ENCODE data around the gene MMP21. TPM values are rescaled to one million over a fixed set of nuclear protein-coding genes. Genes with fewer than 3 reads are reported as not detected.

MMP21 gene
- total and polyA plus RNA-seq, 2 of the 13 experiments (the other 11 are each of a cell fraction or from before 2014, with no cell fraction given): not detected

DNA sequence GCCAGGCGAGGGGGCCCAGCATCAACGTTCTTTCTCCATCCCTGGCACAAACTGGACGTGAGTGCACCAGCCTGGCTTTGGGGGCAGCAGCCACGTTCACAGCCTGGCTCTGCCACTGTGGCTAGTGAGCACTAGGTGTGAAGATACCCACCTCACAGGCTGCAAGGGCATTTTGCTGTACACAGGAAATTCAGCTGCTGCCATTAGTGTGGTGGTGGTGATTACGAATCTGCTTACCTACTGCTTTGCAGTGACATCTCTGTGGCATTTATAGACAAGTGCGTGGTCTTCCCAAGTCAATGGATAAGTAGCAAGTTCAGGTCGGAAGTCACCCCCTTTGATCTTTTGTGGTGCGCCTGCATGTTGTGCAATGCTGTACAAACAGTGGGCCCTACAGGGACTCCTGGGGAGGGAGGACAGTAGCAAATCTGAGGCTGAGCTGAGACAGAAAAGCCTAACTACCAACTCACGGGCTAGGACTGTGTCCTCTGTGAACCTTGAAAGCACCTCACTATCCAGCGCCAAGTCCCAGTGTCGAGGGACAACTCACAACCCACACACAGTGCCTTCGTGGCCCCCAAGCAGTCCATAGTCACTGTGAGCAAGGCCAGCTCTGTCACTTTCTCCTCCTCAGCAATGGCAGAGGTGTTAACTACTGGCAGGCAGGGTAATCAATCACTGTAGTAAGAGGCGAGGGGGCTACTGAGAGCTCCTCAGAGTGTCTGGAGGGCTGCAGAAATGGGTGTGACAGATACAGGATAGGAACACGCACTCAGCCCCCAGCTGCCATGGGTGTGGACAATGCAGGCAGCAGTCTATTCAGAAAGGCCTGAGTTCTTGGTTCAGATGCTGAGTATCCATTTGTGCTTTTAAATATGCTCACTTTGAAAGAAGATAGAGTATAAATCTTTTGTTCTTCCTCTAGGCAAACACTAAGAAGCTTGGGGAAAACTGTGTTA, 17.0 kb upstream of the MMP21 start (continued):
- peak; percentile 89; the same call in 1 of the 2 replicates for TF ChIP-seq HMG20B (CRISPR knock-in tag; conservative IDR thresholded peaks at IDR 0.05)
- TF ChIP-seq XBP1 (CRISPR knock-in tag; IDR thresholded peaks at IDR 0.05): no peak
- TF ChIP-seq HDAC6 (IDR thresholded peaks at IDR 0.05; ENCODE audit: low read depth, low read length): no peak
- no peak for TF ChIP-seq RBFOX2 (IDR thresholded peaks at IDR 0.05; ENCODE audit: low read depth, low read length)
- no peak for TF ChIP-seq BHLHE40 (IDR thresholded peaks at IDR 0.05; ENCODE audit: low read length)
- TF ChIP-seq TFDP2 (CRISPR knock-in tag; IDR thresholded peaks at IDR 0.05): peak; percentile 58; the same call in 1 of the 2 replicates
- peak; percentile 91; the same call in 1 of the 2 replicates for TF ChIP-seq ZNF567 (CRISPR knock-in tag; IDR thresholded peaks at IDR 0.05; ENCODE audit: borderline replicate concordance)
- TF ChIP-seq ZNF772 (CRISPR knock-in tag; IDR thresholded peaks at IDR 0.05): 0 out of 2 replicates have a peak, but pooled peaks have one; percentile 33
- TF ChIP-seq BRD4 (CRISPR knock-in tag; IDR thresholded peaks at IDR 0.05): no peak
- no peak for TF ChIP-seq ZNF513 (CRISPR knock-in tag; conservative IDR thresholded peaks at IDR 0.05)
- no peak for TF ChIP-seq ZBED4 (CRISPR knock-in tag; IDR thresholded peaks at IDR 0.05; ENCODE audit: borderline replicate concordance)
- TF ChIP-seq MTF2 (CRISPR knock-in tag; IDR thresholded peaks at IDR 0.05; ENCODE audit: borderline replicate concordance): 0 out of 2 replicates have a peak, but pooled peaks have one; percentile 64
- no peak for TF ChIP-seq GPBP1L1 (CRISPR knock-in tag; IDR thresholded peaks at IDR 0.05)
- peak; percentile 95 for TF ChIP-seq ZNF331 (CRISPR knock-in tag; IDR thresholded peaks at IDR 0.05)
- TF ChIP-seq ELF3 (CRISPR knock-in tag; IDR thresholded peaks at IDR 0.05): peak; percentile 94
- TF ChIP-seq ZNF746 (CRISPR knock-in tag; IDR thresholded peaks at IDR 0.05): peak; percentile 97
- peak; percentile 27; the same call in 1 of the 2 replicates for TF ChIP-seq ZNF558 (CRISPR knock-in tag; IDR thresholded peaks at IDR 0.05; ENCODE audit: borderline replicate concordance)
- TF ChIP-seq FOXJ3 (CRISPR knock-in tag; IDR thresholded peaks at IDR 0.05; ENCODE audit: borderline replicate concordance): peak; percentile 90; the same call in 1 of the 2 replicates
- peak; percentile 76 for TF ChIP-seq HOXD1 (CRISPR knock-in tag; IDR thresholded peaks at IDR 0.05)
